ENCODE measurements around the gene ZHX3.
"Not testable (repeated sequence)": the region's sequence is repeated elsewhere in the genome, so short reads cannot be mapped to it uniquely, and the experiment has no call there.

Gene ZHX3

DNA sequence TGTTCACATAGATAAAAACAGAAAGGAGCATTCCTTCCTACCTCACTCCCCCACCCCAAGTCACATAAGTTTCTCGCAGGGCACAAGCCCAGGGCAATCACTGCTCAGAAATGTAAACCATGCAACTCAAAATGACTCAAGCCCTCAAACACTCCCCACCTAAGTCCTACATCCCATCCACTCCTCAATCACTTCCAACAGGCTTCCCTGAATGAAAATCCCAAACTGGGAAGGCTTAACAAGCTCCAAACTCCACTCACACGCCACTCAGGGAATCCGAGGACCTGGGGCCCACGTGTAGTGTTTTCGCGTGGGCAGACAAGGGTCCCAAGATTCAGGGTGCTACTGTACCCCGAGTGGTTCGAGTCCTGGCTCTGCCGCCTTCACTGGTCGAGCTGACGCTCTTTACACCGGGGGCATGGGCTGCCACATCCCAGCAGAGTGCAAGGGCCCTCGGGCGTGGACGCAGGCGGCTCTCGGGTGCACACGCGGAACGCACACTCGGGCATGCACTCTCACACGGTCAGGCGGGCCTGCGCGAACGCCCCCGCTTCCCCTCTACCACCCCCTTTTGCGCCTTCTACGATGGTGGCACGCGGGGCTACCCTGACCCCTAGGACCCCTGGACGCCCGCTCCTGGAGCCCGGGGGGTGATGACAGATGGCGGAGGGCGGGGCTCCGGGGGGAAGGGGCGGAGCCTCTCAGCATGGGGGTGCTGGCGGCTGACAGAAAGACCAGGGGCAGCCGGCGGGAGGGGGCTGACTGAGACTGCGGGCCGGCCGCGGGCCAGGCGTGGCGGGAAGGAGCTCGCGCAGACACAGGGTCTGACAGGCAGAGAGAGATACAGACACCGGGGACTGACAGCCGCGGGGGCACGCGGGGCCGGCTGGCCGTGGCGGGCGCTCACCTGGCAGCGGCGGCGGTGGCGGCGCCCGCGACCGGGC, 657 bp downstream of the ZHX3 start:
- no peak for TF ChIP-seq ZFX (IDR thresholded peaks at IDR 0.05; ENCODE audit: borderline replicate concordance)
- TF ChIP-seq, protein P1, sequence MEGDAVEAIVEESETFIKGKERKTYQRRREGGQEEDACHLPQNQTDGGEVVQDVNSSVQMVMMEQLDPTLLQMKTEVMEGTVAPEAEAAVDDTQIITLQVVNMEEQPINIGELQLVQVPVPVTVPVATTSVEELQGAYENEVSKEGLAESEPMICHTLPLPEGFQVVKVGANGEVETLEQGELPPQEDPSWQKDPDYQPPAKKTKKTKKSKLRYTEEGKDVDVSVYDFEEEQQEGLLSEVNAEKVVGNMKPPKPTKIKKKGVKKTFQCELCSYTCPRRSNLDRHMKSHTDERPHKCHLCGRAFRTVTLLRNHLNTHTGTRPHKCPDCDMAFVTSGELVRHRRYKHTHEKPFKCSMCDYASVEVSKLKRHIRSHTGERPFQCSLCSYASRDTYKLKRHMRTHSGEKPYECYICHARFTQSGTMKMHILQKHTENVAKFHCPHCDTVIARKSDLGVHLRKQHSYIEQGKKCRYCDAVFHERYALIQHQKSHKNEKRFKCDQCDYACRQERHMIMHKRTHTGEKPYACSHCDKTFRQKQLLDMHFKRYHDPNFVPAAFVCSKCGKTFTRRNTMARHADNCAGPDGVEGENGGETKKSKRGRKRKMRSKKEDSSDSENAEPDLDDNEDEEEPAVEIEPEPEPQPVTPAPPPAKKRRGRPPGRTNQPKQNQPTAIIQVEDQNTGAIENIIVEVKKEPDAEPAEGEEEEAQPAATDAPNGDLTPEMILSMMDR (IDR thresholded peaks at IDR 0.05), result no peak
- H3K27ac ChIP-seq, result peak overlapping the region; percentile 63

DNA sequence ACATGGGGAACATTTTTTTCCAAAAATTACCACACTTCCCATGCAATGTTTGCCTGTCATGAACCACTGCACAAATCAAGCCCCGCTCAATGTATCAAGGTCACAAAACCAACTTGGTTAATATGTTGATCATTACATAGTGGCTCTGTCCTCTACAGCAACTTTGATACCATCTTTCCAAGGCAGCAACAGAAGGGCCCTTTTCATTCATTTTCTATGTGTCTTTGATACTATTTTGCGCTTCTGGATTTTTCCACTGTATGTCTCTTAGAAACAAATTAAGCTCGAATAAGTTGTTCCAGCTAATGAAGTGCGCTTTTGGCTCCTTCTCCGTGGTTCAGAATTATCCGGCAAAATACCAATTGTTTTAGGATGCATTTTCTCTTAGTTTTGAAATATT, 1.5 kb downstream of the ZHX3 start:
- TF ChIP-seq, protein P1 (IDR thresholded peaks at IDR 0.05), result no peak
- no peak for TF ChIP-seq ZFX (IDR thresholded peaks at IDR 0.05; ENCODE audit: borderline replicate concordance)
- no peak overlapping the region for H3K27ac ChIP-seq

DNA sequence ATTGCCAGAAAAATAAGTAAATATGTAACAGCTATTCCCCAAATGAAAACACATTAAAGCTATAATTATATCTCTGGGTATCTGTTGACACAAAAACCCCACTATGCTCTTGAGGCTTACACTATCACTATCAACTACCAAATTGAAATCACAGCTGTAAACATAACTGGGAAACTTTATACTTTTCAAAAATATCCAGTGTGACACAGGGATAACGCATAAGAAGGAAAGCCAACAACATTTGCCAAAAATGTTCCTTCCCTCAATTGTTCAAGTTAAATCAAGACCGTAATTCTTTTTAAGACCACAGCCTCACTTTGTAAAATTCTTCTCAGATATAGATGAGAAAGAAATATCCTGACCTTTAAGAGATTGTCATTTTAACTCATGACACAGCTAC, 3.1 kb downstream of the ZHX3 start:
- no peak overlapping the region for H3K27ac ChIP-seq
- TF ChIP-seq ZFX (IDR thresholded peaks at IDR 0.05; ENCODE audit: borderline replicate concordance), result no peak
- TF ChIP-seq, protein P1 (IDR thresholded peaks at IDR 0.05), result no peak

DNA sequence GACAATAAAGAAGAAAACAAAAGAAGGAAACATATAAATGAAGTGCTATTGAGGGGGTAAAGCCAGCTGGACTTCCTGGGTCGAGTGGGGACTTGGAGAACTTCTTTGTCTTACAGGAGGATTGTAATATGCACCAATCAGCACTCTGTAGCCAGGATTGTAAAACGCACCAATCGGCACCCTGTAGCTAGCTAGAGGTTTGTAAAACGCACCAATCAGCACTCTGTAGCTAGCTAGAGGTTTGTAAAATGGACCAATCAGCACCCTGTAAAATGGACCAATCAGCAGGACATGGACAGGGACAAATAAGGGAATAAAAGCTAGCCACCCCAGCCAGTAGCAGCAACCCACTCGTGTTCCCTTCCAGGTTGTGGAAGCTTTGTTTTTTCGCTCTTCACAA, 5.5 kb downstream of the ZHX3 start:
- H3K27ac ChIP-seq, result not testable (repeated sequence)

DNA sequence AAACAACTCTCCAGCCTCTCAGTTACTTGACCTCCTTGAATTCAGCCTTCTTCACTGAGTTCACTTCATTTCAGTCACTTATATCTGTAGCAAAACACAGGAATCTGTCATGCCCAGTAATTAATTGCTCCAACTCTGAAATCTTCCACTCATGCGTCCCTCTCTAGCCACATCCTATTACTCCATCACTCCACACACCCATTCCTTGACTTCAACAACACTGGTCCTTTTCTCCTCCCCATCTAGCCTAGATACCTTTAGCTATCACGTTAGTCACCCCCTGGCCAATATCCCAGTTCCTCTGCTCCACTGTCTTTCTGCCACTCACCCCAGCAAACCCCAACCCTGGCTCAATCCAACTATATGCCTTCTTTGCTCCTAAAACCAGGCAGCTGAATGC, 7.7 kb downstream of the ZHX3 start:
- H3K27ac ChIP-seq, result no peak overlapping the region
- TF ChIP-seq ZFX (IDR thresholded peaks at IDR 0.05; ENCODE audit: borderline replicate concordance), result no peak
- TF ChIP-seq, protein P1 (IDR thresholded peaks at IDR 0.05), result no peak

DNA sequence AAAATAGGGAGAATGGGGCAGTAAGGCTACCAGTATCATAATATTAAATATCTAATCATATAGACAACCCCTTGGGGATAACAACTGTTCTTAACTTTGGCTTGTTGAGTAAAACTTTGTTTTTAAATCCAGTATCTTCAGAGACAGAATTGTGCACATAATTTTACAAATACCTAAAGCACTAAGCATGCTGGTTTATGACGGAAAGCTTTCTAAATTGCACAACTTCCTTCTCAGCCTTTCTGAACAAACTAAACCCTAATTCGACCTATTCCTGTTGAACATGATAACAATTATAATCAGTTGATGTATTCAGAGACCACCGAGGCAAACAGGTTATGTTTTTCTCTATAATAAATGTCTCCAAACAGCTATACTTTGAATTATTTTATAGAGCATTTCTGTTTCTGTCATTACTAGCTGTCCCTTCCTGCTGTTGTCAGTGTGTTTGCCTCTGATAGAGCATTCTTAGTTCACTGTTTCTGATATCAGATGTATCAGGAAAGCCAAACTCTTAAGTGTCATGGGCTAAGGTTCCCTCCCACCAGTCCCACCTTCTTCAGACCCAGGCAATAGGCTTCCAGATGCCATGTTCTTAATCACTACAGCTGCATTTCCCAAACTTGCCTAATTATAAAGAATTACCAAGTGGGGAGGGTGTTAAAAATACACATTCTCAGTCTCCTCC, 8.7 kb downstream of the ZHX3 start:
- H3K27ac ChIP-seq, result no peak overlapping the region

DNA sequence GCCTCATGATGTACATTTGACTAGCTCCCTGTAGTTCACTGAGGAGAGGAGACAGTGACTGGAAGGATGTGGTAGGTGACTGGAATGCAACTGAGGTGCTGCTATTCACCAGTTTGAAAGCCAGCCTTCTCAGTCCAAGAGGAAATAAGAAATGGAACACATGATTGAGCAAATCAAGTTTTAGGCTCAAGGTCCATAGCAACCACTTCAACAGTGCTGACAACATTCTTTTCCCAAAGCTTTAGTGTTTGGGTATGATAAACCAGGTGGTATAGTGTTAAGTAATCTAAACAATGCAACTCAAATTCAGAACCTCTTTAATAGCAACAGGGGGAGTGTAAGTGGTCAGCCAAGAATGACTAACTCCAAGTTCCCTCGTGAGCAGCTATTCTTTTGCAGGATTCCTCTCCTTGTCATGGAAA, 9.2 kb downstream of the ZHX3 start:
- no peak overlapping the region for H3K27ac ChIP-seq
- TF ChIP-seq, protein P1 (IDR thresholded peaks at IDR 0.05), result no peak
- TF ChIP-seq ZFX (IDR thresholded peaks at IDR 0.05; ENCODE audit: borderline replicate concordance), result no peak

More for the DNA sequence above, 8.7 kb downstream of the ZHX3 start:
- TF ChIP-seq ZFX (IDR thresholded peaks at IDR 0.05; ENCODE audit: borderline replicate concordance), result no peak
- TF ChIP-seq, protein P1 (IDR thresholded peaks at IDR 0.05), result no peak

Data from 22Rv1 (cell line).